Measurements from ENCODE around the gene WDR1.

GRCh38 chr4:10119773-10120172, 3.2 kb upstream of the WDR1 start:
- TF ChIP-seq GATA2 (IDR thresholded peaks at IDR 0.05; ENCODE audit: low read depth, low read length) (no peak), GATA3 (IDR thresholded peaks at IDR 0.05; ENCODE audit: low read depth, low read length) (no peak)

All from SH-SY5Y (cell line).